AG08395 (cell line): ENCODE data around the gene ZIC5.

Source experiments
- DNase-seq: peaks from one replicate; pipeline ENCODE4 v3.0.0; 2012; ENCODE audit warnings: mixed read lengths, low spot score

ZIC5 gene

GRCh38 chr13:99971576-99972189 is at the start of gene ZIC5:
Gene ZIC5 (minus strand): TSS chr13:99971767. CDS start chr13:99971603, 164 bp downstream.
- no peak for DNase-seq

- DNase-seq, result no peak
These were observed 48.3 kb upstream of the ZIC5 start for GRCh38 chr13:100019780-100020356.

GRCh38 chr13:100014621-100015020 is 43.1 kb upstream of the ZIC5 start:
- DNase-seq, result no peak

GRCh38 chr13:99998261-99998660 is 26.7 kb upstream of the ZIC5 start:
- DNase-seq, result no peak

- DNase-seq, result no peak
These were observed 26.2 kb upstream of the ZIC5 start for GRCh38 chr13:99997702-99998214.

- no peak for DNase-seq
These were observed 24.9 kb upstream of the ZIC5 start for GRCh38 chr13:99996381-99996973.

- no peak for DNase-seq
These were observed 24.2 kb upstream of the ZIC5 start for GRCh38 chr13:99995589-99996380.

GRCh38 chr13:99995104-99995588 is 23.6 kb upstream of the ZIC5 start:
- DNase-seq, result no peak

- DNase-seq, result no peak
These were observed 23.1 kb upstream of the ZIC5 start for GRCh38 chr13:99994638-99995020.

GRCh38 chr13:99993660-99994637 is 22.4 kb upstream of the ZIC5 start:
- no peak for DNase-seq

GRCh38 chr13:99992949-99993351 is 21.4 kb upstream of the ZIC5 start:
- DNase-seq, result no peak

GRCh38 chr13:99991828-99992775 is 20.5 kb upstream of the ZIC5 start:
- no peak for DNase-seq

- DNase-seq, result no peak
These were observed 19.7 kb upstream of the ZIC5 start for GRCh38 chr13:99991013-99991827.

GRCh38 chr13:99990126-99990977 is 18.8 kb upstream of the ZIC5 start:
- DNase-seq, result no peak

GRCh38 chr13:99989276-99990125 is 17.9 kb upstream of the ZIC5 start:
- no peak for DNase-seq

GRCh38 chr13:99988529-99989275 is 17.1 kb upstream of the ZIC5 start:
- DNase-seq, result no peak
